ENCODE results near the gene MYO18B.

DNA sequence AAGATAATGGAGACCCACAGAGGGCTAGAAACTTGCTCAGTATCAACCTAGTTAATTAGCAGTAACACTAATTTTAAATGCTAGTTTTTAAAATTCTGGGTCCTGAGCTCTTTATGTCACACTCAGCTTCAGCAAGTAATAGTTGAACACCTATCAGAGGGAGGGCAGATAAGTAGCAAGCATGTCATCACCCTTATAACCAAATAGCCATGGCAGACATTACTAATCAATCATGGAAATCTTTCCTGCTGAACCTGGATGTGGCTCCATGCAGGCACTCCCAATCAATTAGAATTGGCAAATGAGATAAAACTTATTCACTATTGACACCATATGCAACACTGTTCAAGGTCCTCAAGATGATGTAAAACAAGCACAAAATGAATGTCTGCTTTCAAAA is 315.7 kb downstream of the MYO18B start:
- TF ChIP-seq POLR2A (IDR thresholded peaks at IDR 0.05; ENCODE audit: low read depth, low read length) (no peak), POLR2AphosphoS5 (IDR thresholded peaks at IDR 0.05; ENCODE audit: low read depth, low read length) (no peak), TAF1 (IDR thresholded peaks at IDR 0.05; ENCODE audit: low read depth, low read length) (no peak), POU2F2 (IDR thresholded peaks at IDR 0.05; ENCODE audit: low read depth, low read length) (no peak), SPI1 (IDR thresholded peaks at IDR 0.05; ENCODE audit: low read depth, low read length) (no peak)
